A673 (cell line): ENCODE measurements around the gene CRYBB1. TPM values are rescaled to one million over a fixed set of nuclear protein-coding genes. Genes with fewer than 3 reads are reported as not detected.
A peak's percentile ranks its signal among the peaks of the same experiment; 100 is the strongest.

Experiments
- BruUV-seq: library from RNA; stranded (reverse); fragments of 400-500 nt; replicated peaks from 2 replicates; lab custom pipeline; 2021; lab: Mats Ljungman, UMichigan
- CTCF ChIA-PET: fragments of 300-600 bp; sonication (Branson Sonifier 250); formaldehyde crosslinking; loops from one replicate; lab custom pipeline; 2022; ENCODE audit warnings: antibody characterized with exemption; lab: Charles Lee
- POLR2A ChIA-PET: fragments of 300-600 bp; sonication (Branson Sonifier 250); formaldehyde crosslinking; loops from one replicate; lab custom pipeline; 2022; ENCODE audit warnings: antibody characterized with exemption; ENCODE audit not compliant: low non-redundant PET; lab: Charles Lee
- DNase-seq: peaks from one replicate; pipeline ENCODE4 v3.0.0-alpha.2; 2015; ENCODE audit warnings: low spot score
- H3K27ac ChIP-seq: fragments of 200-600 bp; sonication (generic); 2 replicates; pipeline ENCODE4 v1.5.1; 2016; ENCODE audit warnings: mixed run types, low read depth, mild to moderate bottlenecking, mixed read lengths, antibody characterized with exemption, low read length; ENCODE audit not compliant: poor library complexity, severe bottlenecking
- H3K27me3 ChIP-seq: fragments of 200-600 bp; sonication (generic); replicated peaks from 2 replicates; pipeline ENCODE4 v1.6.1; 2017; ENCODE audit warnings: mixed run types, low read depth, mild to moderate bottlenecking, mixed read lengths, antibody characterized with exemption, low read length; ENCODE audit not compliant: insufficient read depth, poor library complexity
- H3K36me3 ChIP-seq: fragments of 200-600 bp; sonication (generic); 2 replicates; pipeline ENCODE4 v1.6.1; 2016; ENCODE audit warnings: mixed run types, mild to moderate bottlenecking, mixed read lengths, antibody characterized with exemption, low read length; ENCODE audit not compliant: insufficient read depth, poor library complexity, severe bottlenecking
- H3K4me1 ChIP-seq: fragments of 200-600 bp; sonication (generic); 2 replicates; pipeline ENCODE4 v1.6.1; 2017; ENCODE audit warnings: mixed run types, mild to moderate bottlenecking, mixed read lengths, antibody characterized with exemption, low read length; ENCODE audit not compliant: insufficient read depth, poor library complexity, severe bottlenecking
- H3K4me3 ChIP-seq: fragments of 200-600 bp; sonication (generic); 2 replicates; pipeline ENCODE4 v1.5.1; 2016; ENCODE audit warnings: low read depth, mixed run types, mild to moderate bottlenecking, mixed read lengths, low read length; ENCODE audit not compliant: poor library complexity, severe bottlenecking
- H3K9me3 ChIP-seq: fragments of 200-600 bp; sonication (generic); 2 replicates; pipeline ENCODE4 v1.6.1; 2016; ENCODE audit warnings: mixed run types, low read depth, mild to moderate bottlenecking, mixed read lengths, antibody characterized with exemption, low read length; ENCODE audit not compliant: poor library complexity, severe bottlenecking
- EZH2 ChIP-seq: fragments of 200-600 bp; sonication (generic); IDR thresholded peaks from 2 replicates; pipeline ENCODE4 v1.6.1; 2017; ENCODE audit warnings: borderline replicate concordance, low read depth, mild to moderate bottlenecking, mixed read lengths, antibody characterized with exemption, low read length; ENCODE audit not compliant: poor library complexity, severe bottlenecking
- intact Hi-C: fragments of 100-400 bp; cut with micrococcal nuclease; formaldehyde crosslinking; loops from one replicate; pipeline ENCODE4 v1.10.0; 2022; ENCODE audit not compliant: unreplicated experiment
- total RNA-seq: library from RNA; stranded (reverse); gene quantifications from 2 replicates; pipeline ENCODE4 v1.2.3, GENCODE V29; 2021
- TF ChIP-seq, protein P1 (sequence below): fragments of 300-800, 200-600 bp; sonication (generic); conservative IDR thresholded peaks from 2 replicates; pipeline ENCODE4 v1.5.1; 2017; ENCODE audit warnings: low read depth, mild to moderate bottlenecking, antibody characterized with exemption, low read length, moderate library complexity, mixed read lengths

The CRYBB1 gene
- total RNA-seq, 1 experiment from 2014 or later: not detected

DNA sequence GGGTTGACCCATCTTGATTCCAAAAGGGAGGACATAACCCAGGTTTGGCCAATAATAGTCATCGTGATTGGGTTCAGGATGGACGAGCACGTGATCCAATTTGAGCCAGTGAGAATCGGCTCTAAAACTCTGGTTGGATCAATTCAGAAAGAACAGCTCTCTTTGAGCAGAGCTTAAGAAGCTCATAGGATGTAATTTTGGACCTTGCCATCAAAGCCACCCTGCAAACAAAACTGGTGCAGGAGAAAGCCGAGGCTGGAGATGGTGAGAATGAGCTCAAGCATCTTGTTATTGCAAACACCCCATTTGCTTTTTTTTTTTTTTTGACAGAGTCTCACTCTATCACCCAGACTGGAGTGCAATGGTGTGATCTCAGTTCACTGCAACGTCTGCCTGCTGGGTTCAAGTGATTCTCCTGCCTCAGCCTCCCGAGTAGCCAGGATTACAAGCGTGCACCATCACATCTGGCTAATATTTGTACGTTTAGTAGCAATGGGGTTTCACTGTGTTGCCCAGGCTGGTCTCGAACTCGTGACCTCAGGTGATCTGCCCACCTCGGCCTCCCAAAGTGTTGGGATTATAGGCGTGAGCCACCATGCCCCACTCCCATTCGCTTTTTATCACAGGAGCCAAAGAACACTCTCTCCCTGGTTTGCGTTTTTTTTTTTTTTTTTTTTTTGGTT lies 25.7 kb upstream of the CRYBB1 start:
- ChIA-PET POLR2A (no interaction called here), CTCF (interaction anchor here (0.5 kb wide), 1 partner anchor 1393 kb away, joined by 7 read pairs; no protein-coding TSS in a partner anchor)
- Histone ChIP-seq H3K4me1 (peaks cover 34% of the 10 kb centered on the region), H3K9me3 (no peaks in the 10 kb centered on the region), H3K36me3 (no peaks in the 10 kb centered on the region), H3K27ac (peak overlapping the region; percentile 58), H3K4me3 (no peak overlapping the region), H3K27me3 (no peaks in the 10 kb centered on the region)
- no peak for TF ChIP-seq EZH2
- TF ChIP-seq, protein P1, sequence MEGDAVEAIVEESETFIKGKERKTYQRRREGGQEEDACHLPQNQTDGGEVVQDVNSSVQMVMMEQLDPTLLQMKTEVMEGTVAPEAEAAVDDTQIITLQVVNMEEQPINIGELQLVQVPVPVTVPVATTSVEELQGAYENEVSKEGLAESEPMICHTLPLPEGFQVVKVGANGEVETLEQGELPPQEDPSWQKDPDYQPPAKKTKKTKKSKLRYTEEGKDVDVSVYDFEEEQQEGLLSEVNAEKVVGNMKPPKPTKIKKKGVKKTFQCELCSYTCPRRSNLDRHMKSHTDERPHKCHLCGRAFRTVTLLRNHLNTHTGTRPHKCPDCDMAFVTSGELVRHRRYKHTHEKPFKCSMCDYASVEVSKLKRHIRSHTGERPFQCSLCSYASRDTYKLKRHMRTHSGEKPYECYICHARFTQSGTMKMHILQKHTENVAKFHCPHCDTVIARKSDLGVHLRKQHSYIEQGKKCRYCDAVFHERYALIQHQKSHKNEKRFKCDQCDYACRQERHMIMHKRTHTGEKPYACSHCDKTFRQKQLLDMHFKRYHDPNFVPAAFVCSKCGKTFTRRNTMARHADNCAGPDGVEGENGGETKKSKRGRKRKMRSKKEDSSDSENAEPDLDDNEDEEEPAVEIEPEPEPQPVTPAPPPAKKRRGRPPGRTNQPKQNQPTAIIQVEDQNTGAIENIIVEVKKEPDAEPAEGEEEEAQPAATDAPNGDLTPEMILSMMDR: no peak
- DNase-seq: no peak
- intact Hi-C loops: no loop called here
- no TSS peak for BruUV-seq

DNA sequence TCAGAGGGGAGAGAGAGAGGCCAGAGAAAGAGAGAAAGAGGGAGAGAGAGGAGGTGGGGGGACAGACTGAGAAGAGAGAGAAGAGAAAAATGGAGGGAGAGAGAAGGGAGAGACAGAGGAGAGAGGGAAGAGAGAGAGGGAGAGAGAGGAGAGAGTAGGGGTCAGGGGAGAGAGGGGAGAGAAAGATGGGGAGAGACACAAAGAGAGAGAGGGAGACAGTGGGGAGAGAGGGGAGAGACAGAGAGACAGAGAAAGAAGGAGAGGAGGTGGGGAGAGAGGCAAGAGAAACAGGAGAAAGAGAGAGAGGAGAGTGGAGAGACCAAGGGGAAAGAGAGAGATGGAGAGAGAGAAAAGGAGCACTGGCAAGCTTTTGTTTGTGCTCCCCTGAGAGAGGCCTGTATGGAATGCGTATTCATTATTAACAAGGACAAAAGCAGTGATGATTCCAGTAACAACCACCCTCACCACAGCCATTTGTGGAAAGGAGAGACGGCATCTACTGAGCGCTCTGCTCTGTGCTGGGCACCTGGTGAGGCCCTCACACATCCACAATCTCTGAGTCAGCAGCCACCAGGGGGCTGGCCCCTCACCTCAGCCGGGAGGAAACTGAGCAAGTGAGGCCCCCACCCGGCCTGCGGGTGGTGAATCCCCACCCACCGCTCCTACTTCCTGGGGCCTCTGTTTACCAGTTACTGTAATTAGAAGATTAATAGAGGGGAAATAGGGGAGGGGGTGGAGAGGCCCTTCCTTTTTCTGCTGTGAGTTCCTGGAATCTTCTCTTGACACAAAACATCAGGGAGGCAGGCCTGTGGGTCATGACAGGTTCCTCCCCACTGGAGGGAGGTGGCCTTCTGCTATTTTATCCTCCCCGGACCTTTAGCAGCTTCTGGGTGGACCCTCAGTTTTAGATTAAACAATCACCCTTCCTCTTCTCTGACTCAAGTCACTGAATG lies 24.9 kb upstream of the CRYBB1 start:
- Histone ChIP-seq H3K36me3 (no peaks in the 10 kb centered on the region), H3K27ac (peak overlapping the region; percentile 58), H3K4me1 (peaks cover 34% of the 10 kb centered on the region), H3K4me3 (no peak overlapping the region), H3K27me3 (no peaks in the 10 kb centered on the region), H3K9me3 (no peaks in the 10 kb centered on the region)
- ChIA-PET POLR2A (interaction anchor here (0.7 kb wide), 1 partner anchor 29 kb away, joined by 9 read pairs; no protein-coding TSS in a partner anchor), CTCF (interaction anchor here (0.5 kb wide), 1 partner anchor 10 kb away, joined by 3 read pairs; no protein-coding TSS in a partner anchor)
- intact Hi-C loops: no loop called here
- DNase-seq: peak; percentile 22
- TF ChIP-seq, protein P1: no peak
- TF ChIP-seq EZH2: no peak
- BruUV-seq: no TSS peak

DNA sequence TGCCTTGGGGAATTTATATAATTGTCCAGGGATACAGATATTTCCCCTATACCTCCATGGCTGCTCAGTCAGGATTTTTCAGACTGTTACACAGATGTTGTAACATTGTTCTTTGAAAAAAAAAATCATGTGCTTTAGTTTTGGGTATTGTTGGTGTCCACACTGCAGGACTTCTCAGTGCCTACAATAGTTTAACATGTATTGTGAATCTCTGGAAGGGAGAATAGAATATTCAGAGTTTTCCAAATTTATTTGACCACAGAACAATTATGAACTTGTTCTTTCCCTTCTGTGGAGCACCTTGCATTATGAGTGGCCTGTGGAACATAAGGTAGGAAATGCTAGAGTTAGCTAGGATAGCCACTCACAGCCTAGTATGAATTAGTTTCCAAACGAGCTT lies 18.5 kb upstream of the CRYBB1 start:
- Histone ChIP-seq H3K36me3 (no peaks in the 10 kb centered on the region), H3K4me3 (no peak overlapping the region), H3K9me3 (no peaks in the 10 kb centered on the region), H3K27ac (no peak overlapping the region), H3K27me3 (no peaks in the 10 kb centered on the region), H3K4me1 (no peaks in the 10 kb centered on the region)
- ChIA-PET POLR2A (no interaction called here), CTCF (no interaction called here)
- TF ChIP-seq EZH2: no peak
- TF ChIP-seq, protein P1: no peak
- no TSS peak for BruUV-seq
- no peak for DNase-seq
- intact Hi-C loops: no loop called here
